ENCODE results near the gene TRIM44. TPM values are rescaled to one million over a fixed set of nuclear protein-coding genes. Genes with fewer than 3 reads are reported as not detected.
"Not testable (repeated sequence)": the region's sequence is repeated elsewhere in the genome, so short reads cannot be mapped to it uniquely, and the experiment has no call there.

The TRIM44 gene
- total RNA-seq, 2 experiments from 2014 or later: 37.4 to 40.1 TPM

GRCh38 chr11:35751664-35752061 lies 89.1 kb downstream of the TRIM44 start:
- no peak for TF ChIP-seq CTCF (IDR thresholded peaks at IDR 0.05)
- CTCF ChIA-PET: no interaction called here
- ATAC-seq (no peak), DNase-seq (no peak)
- Mint-ChIP-seq H3K27me3 (no peaks in the 10 kb centered on the region), H3K9me3 (peaks cover 6% of the 10 kb centered on the region), H3K27ac (no peak overlapping the region), H3K36me3 (ENCODE audit: low read depth) (peaks cover 29% of the 10 kb centered on the region), H3K4me3 (no peak overlapping the region), H3K4me1 (ENCODE audit: low read depth) (peaks cover 2% of the 10 kb centered on the region)
- POLR2A ChIA-PET: no interaction called here
- intact Hi-C loops (cut with micrococcal nuclease): no loop called here

GRCh38 chr11:35752115-35752514 lies 89.5 kb downstream of the TRIM44 start:
- Mint-ChIP-seq H3K27me3 (no peaks in the 10 kb centered on the region), H3K9me3 (peaks cover 6% of the 10 kb centered on the region), H3K4me3 (no peak overlapping the region), H3K4me1 (ENCODE audit: low read depth) (peaks cover 2% of the 10 kb centered on the region), H3K36me3 (ENCODE audit: low read depth) (peaks cover 31% of the 10 kb centered on the region), H3K27ac (no peak overlapping the region)
- POLR2A ChIA-PET: no interaction called here
- intact Hi-C loops (cut with micrococcal nuclease): no loop called here
- no peak for DNase-seq
- TF ChIP-seq CTCF (IDR thresholded peaks at IDR 0.05): no peak
- no peak for ATAC-seq
- CTCF ChIA-PET: no interaction called here

- POLR2A ChIA-PET; CTCF ChIA-PET; H3K27me3 Mint-ChIP-seq; intact Hi-C loops (cut with micrococcal nuclease); DNase-seq; H3K27ac Mint-ChIP-seq; H3K4me1 Mint-ChIP-seq (ENCODE audit: low read depth); H3K4me3 Mint-ChIP-seq; ATAC-seq: not testable (repeated sequence)
- Mint-ChIP-seq H3K9me3 (peaks cover 12% of the 10 kb centered on the region), H3K36me3 (ENCODE audit: low read depth) (peaks cover 42% of the 10 kb centered on the region)
Measured at GRCh38 chr11:35753573-35753972, 91.0 kb downstream of the TRIM44 start.

GRCh38 chr11:35759951-35760350 lies 97.4 kb downstream of the TRIM44 start:
- POLR2A ChIA-PET; CTCF ChIA-PET; DNase-seq; H3K9me3 Mint-ChIP-seq; intact Hi-C loops (cut with micrococcal nuclease); H3K4me3 Mint-ChIP-seq; H3K27me3 Mint-ChIP-seq; H3K27ac Mint-ChIP-seq; ATAC-seq: not testable (repeated sequence)
- Mint-ChIP-seq H3K4me1 (ENCODE audit: low read depth) (peaks cover 35% of the 10 kb centered on the region), H3K36me3 (ENCODE audit: low read depth) (peaks cover 41% of the 10 kb centered on the region)

GRCh38 chr11:35761899-35762298 lies 99.3 kb downstream of the TRIM44 start:
- peaks cover 43% of the 10 kb centered on the region for H3K36me3 Mint-ChIP-seq (ENCODE audit: low read depth)
- ATAC-seq: no peak
- TF ChIP-seq CTCF (IDR thresholded peaks at IDR 0.05): no peak
- no peaks in the 10 kb centered on the region for H3K27me3 Mint-ChIP-seq
- H3K4me3 Mint-ChIP-seq: no peak overlapping the region
- ChIA-PET CTCF (interaction anchor here (0.7 to 0.9 kb wide), 2 partner anchors 60 to 146 kb away, joined by 3 read pairs; no protein-coding TSS in a partner anchor), POLR2A (no interaction called here)
- H3K27ac Mint-ChIP-seq: no peak overlapping the region
- no peak for DNase-seq
- H3K9me3 Mint-ChIP-seq: peaks cover 6% of the 10 kb centered on the region
- H3K4me1 Mint-ChIP-seq (ENCODE audit: low read depth): peaks cover 38% of the 10 kb centered on the region
- intact Hi-C loops (cut with micrococcal nuclease): no loop called here

- POLR2A ChIA-PET: no interaction called here
- intact Hi-C loops (cut with micrococcal nuclease): no loop called here
- no peaks in the 10 kb centered on the region for H3K27me3 Mint-ChIP-seq
Measured at GRCh38 chr11:35763301-35763700, 100.7 kb downstream of the TRIM44 start.

More at GRCh38 chr11:35763301-35763700, 100.7 kb downstream of the TRIM44 start:
- Mint-ChIP-seq H3K4me1 (ENCODE audit: low read depth) (peaks cover 33% of the 10 kb centered on the region), H3K27ac (no peak overlapping the region), H3K36me3 (ENCODE audit: low read depth) (peaks cover 35% of the 10 kb centered on the region), H3K9me3 (no peaks in the 10 kb centered on the region), H3K4me3 (no peak overlapping the region)
- CTCF ChIA-PET: no interaction called here
- no peak for TF ChIP-seq CTCF (IDR thresholded peaks at IDR 0.05)
- ATAC-seq (no peak), DNase-seq (no peak)

Measured in activated CD8-positive, alpha-beta T cell treated with anti-CD3 and anti-CD28 coated beads for 36 hours (primary cell).